Psoas muscle (tissue), 8 donors: Measurements from ENCODE around the gene NUTF2. TPM values are rescaled to one million over a fixed set of nuclear protein-coding genes. Genes with fewer than 3 reads are reported as not detected.

Source experiments
- ATAC-seq, 4 donors: fragments of 200-7000 bp; cut with Tn5 transposase; one replicate each; pipeline ENCODE4 v1.9.1; 2020; ENCODE audit warnings: moderate library complexity in 3 of 4, mild to moderate bottlenecking in 2 of 4
- DNase-seq, 2 donors: peaks; one replicate each; pipeline ENCODE4 v3.0.0-alpha.2; 2020
- H3K27ac ChIP-seq: fragments of 200-600 bp; one replicate; pipeline ENCODE4 v1.8.0; 2022
- H3K27me3 ChIP-seq, 3 donors: fragments of 200-600 bp in 1 of 3; one replicate each; pipeline versions ENCODE4 v1.6.1 to v1.8.0; 2013 to 2022; ENCODE audit warnings: low read length in 2 of 3, mild to moderate bottlenecking in 2 of 3, moderate library complexity in 1 of 3; ENCODE audit not compliant: insufficient read depth in 3 of 3
- H3K36me3 ChIP-seq, 2 donors: fragments of 200-600 bp in 1 of 2; one replicate each; pipeline versions ENCODE4 v1.6.1 to v1.8.0; 2013 to 2022; ENCODE audit warnings: low read depth in 1 of 2, mild to moderate bottlenecking in 1 of 2, moderate library complexity in 1 of 2; ENCODE audit not compliant: insufficient read depth in 1 of 2
- H3K4me1 ChIP-seq: fragments of 200-600 bp; one replicate; pipeline ENCODE4 v1.8.0; 2022
- H3K4me3 ChIP-seq: fragments of 200-600 bp; one replicate; pipeline ENCODE4 v1.8.0; 2022; ENCODE audit warnings: mild to moderate bottlenecking
- H3K9me3 ChIP-seq: fragments of 200-600 bp; one replicate; pipeline ENCODE4 v1.8.0; 2022
- CTCF ChIP-seq: fragments of 200-600 bp; IDR thresholded peaks from one replicate; pipeline ENCODE4 v1.8.0; 2022; ENCODE audit warnings: antibody characterized with exemption
- WGBS, 3 donors: extraction: QIAGEN DNeasy Blood & Tissue Kit; methylation state at CpG; one replicate each; pipeline versions ENCODE4 v1.1.6 to v1.1.7; 2013; 5-methylcytosine and 5-hydroxymethylcytosine counted together
- intact Hi-C, 2 donors: fragments of 100-400 bp; cut with DNase I; formaldehyde crosslinking; loops; one replicate each; pipeline versions ENCODE4 v1.11.0 to v1.14.2; 2022
- polyA plus RNA-seq, 3 donors: library from polyadenylated mRNA; stranded (reverse); fragments of 200-250 nt; gene quantifications; one replicate each; pipeline ENCODE4 v1.2.3, GENCODE V29; 2013
- total RNA-seq, 4 donors: library from RNA; stranded (reverse); fragmentation: NEBNext Ultra II Directional in 2 of 4; extraction: Animal tissue kit (Norgen Biotek cat#: 25700) in 2 of 4; gene quantifications; one replicate each; pipeline versions ENCODE4 v1.2.1 to v1.2.4, GENCODE V29; 2021 to 2023
- donor health status: healthy with polysubstance abuse.
- donor health status: DM: no; HTN: no; CAD: no; lungs with moderate emphysema.
- donor health status: Bipolar disorder and iron deficiency.
- donor health status: healthy.
- donor health status: DM: yes; HTN: yes; CAD: no.
- donor health status: DM: no; HTN: no; CAD: no.
- donor health status: DM: no; HTN: no; CAD: no.
- donor health status: DM: yes; HTN: yes; CAD: no.

Gene NUTF2
- total and polyA plus RNA-seq, 7 donors: 77.4 to 170 (median 104) TPM

DNA sequence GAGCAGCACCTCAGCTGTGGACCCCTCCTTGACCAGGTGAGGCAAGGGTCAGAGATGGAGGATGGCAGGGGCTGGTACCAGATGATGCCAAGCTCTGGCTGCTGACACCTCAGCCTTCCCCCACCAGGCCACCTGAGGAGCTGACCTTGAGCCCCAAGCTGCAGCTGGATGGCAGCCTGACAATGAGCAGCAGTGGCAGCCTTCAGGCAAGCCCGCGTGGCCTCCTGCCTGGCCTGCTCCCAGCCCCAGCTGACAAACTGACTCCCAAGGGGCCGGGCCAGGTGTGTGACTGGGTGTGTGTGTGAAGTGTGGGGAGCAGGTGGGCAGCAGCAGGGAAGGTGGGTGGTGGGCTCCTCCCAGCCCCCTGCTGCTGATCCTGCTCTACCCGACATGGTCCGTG is 33.2 kb downstream of the NUTF2 start:
- H3K36me3 ChIP-seq: peaks cover 6 to 86% of the 10 kb centered on the region in 2 donors
- DNase-seq: no peak
- H3K9me3 ChIP-seq: no peaks in the 10 kb centered on the region
- intact Hi-C loops: loop anchor here (5.0 to 10.0 kb wide), 2 partner anchors 162 to 355 kb away; partner anchors contain the start of gene ESRP2 (in 1 of the 2)
- peak overlapping the region; percentile 93 for H3K27ac ChIP-seq
- H3K4me1 ChIP-seq: peaks cover 63% of the 10 kb centered on the region
- H3K4me3 ChIP-seq: no peak overlapping the region
- H3K27me3 ChIP-seq: no peaks in the 10 kb centered on the region
- 48 to 61% (median 52%) methylated on average over 5 of the region's 5 CpGs for WGBS, 3 donors
- no peak for ATAC-seq
- TF ChIP-seq CTCF: no peak

DNA sequence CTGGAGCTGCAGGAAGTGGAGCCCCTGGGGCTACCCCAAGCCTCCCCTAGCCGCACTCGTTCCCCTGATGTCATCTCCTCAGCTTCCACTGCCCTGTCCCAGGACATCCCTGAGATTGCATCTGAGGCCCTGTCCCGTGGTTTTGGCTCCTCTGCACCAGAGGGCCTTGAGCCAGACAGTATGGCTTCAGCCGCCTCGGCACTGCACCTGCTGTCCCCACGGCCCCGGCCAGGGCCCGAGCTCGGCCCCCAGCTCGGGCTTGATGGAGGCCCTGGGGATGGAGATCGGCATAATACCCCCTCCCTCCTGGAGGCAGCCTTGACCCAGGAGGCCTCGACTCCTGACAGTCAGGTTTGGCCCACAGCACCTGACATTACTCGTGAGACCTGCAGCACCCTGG is 33.9 kb downstream of the NUTF2 start:
- intact Hi-C loops: loop anchor here (5.0 to 10.0 kb wide), 2 partner anchors 162 to 354 kb away; partner anchors contain the start of gene ESRP2 (in 1 of the 2)
- Histone ChIP-seq H3K9me3 (no peaks in the 10 kb centered on the region), H3K36me3 (peaks cover 6 to 91% of the 10 kb centered on the region in 2 donors), H3K4me3 (no peak overlapping the region), H3K4me1 (peaks cover 63% of the 10 kb centered on the region), H3K27me3 (no peaks in the 10 kb centered on the region), H3K27ac (peak overlapping the region; percentile 93)
- 37 to 44% (median 43%) methylated on average over 13 of the region's 13 CpGs for WGBS, 3 donors
- ATAC-seq (no peak), DNase-seq (no peak)
- TF ChIP-seq CTCF: no peak

- Histone ChIP-seq H3K4me3 (peak overlapping the region; percentile 31), H3K36me3 (peaks cover 6 to 91% of the 10 kb centered on the region in 2 donors), H3K4me1 (peaks cover 61% of the 10 kb centered on the region), H3K27me3 (no peaks in the 10 kb centered on the region), H3K27ac (peak overlapping the region; percentile 93), H3K9me3 (no peaks in the 10 kb centered on the region)
- no peak for TF ChIP-seq CTCF
- WGBS, 3 donors: 17 to 44% (median 34%) methylated on average over 21 of the region's 21 CpGs
- intact Hi-C loops: loop anchor here (2.0 to 10.0 kb wide), 3 partner anchors 47 to 353 kb away; partner anchors contain the start of gene ESRP2 (in 1 of the 2)
- ATAC-seq: peak; percentile 56 to 69 (median 65)
- peak; percentile 50 to 82 for DNase-seq
Measured at GRCh38 chr16:67881621-67882161, 35.0 kb downstream of the NUTF2 start.

DNA sequence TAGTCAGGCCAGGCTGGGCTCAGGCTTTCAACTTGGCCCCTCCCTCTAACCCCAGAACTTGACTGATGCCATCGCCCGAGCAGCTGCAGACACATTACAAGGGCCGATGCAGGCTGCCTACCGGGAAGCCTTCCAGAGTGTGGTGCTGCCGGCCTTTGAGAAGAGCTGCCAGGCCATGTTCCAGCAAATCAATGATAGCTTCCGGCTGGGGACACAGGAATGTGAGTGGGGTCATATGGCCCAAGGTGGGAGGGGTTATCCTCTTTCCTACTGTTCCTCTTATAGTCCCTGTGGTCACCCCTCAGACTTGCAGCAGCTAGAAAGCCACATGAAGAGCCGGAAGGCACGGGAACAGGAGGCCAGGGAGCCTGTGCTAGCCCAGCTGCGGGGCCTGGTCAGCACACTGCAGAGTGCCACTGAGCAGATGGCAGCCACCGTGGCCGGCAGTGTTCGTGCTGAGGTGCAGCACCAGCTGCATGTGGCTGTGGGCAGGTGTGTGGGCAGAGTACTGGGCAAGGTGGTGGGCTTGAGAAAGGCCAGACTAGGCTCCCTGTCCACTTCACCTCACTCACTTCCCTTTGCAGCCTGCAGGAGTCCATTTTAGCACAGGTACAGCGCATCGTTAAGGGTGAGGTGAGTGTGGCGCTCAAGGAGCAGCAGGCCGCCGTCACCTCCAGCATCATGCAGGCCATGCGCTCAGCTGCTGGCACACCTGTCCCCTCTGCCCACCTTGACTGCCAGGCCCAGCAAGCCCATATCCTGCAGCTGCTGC is 35.8 kb downstream of the NUTF2 start:
- intact Hi-C loops: loop anchor here (2.0 to 10.0 kb wide), 3 partner anchors 46 to 352 kb away; partner anchors contain the start of gene ESRP2 (in 1 of the 2)
- Histone ChIP-seq H3K36me3 (peaks cover 4 to 83% of the 10 kb centered on the region in 2 donors), H3K27me3 (no peaks in the 10 kb centered on the region), H3K4me3 (peak overlapping the region; percentile 31), H3K9me3 (no peaks in the 10 kb centered on the region), H3K27ac (peak overlapping the region; percentile 93), H3K4me1 (peaks cover 61% of the 10 kb centered on the region)
- peak; percentile 81 to 84 (median 82) for ATAC-seq
- DNase-seq: peak; percentile 76 to 93
- TF ChIP-seq CTCF: no peak
- 34 to 41% (median 37%) methylated on average over 18 of the region's 18 CpGs for WGBS, 3 donors
